HL-60/S4 (cell line): ENCODE results near the gene TMCC3.
"Not testable (repeated sequence)": the region's sequence is repeated elsewhere in the genome, so short reads cannot be mapped to it uniquely, and the experiment has no call there.

ENCODE experiments used
- in situ Hi-C: fragments of 300-500 bp; cut with MboI; formaldehyde crosslinking; loops from 2 replicates; pipeline ENCODE4 v1.14.3; 2022; ENCODE audit warnings: low sequenced_read_pairs

Gene TMCC3

GRCh38 chr12:94637390-94638113 is 12.8 kb downstream of the TMCC3 start:
- in situ Hi-C loops = no loop called here

- in situ Hi-C loops = no loop called here
These were observed 13.8 kb downstream of the TMCC3 start for GRCh38 chr12:94636462-94637085.

GRCh38 chr12:94634717-94635116 is 15.6 kb downstream of the TMCC3 start:
- in situ Hi-C loops = no loop called here

- in situ Hi-C loops = no loop called here
These were observed 17.0 kb downstream of the TMCC3 start for GRCh38 chr12:94633401-94633800.

GRCh38 chr12:94631058-94631457 is 19.3 kb downstream of the TMCC3 start:
- in situ Hi-C loops = no loop called here

GRCh38 chr12:94628819-94629472 is 21.4 kb downstream of the TMCC3 start:
- in situ Hi-C loops = no loop called here

- in situ Hi-C loops = no loop called here
These were observed 22.0 kb downstream of the TMCC3 start for GRCh38 chr12:94628369-94628768.

GRCh38 chr12:94625531-94625930 is 24.8 kb downstream of the TMCC3 start:
- in situ Hi-C loops = no loop called here

- in situ Hi-C loops = no loop called here
These were observed 27.0 kb downstream of the TMCC3 start for GRCh38 chr12:94623161-94623920.

GRCh38 chr12:94622475-94622874 is 27.9 kb downstream of the TMCC3 start:
- in situ Hi-C loops = no loop called here

- in situ Hi-C loops = no loop called here
These were observed 28.5 kb downstream of the TMCC3 start for GRCh38 chr12:94621662-94622359.

GRCh38 chr12:94620621-94621020 is 29.7 kb downstream of the TMCC3 start:
- in situ Hi-C loops = no loop called here

- in situ Hi-C loops = no loop called here
These were observed 31.2 kb downstream of the TMCC3 start for GRCh38 chr12:94618995-94619695.

- in situ Hi-C loops = no loop called here
These were observed 33.3 kb downstream of the TMCC3 start for GRCh38 chr12:94617101-94617500.

GRCh38 chr12:94616203-94616729 is 34.1 kb downstream of the TMCC3 start:
- in situ Hi-C loops = no loop called here

- in situ Hi-C loops = no loop called here
These were observed 34.8 kb downstream of the TMCC3 start for GRCh38 chr12:94615260-94616181.

GRCh38 chr12:94614288-94614721 is 36.1 kb downstream of the TMCC3 start:
- in situ Hi-C loops = no loop called here

- in situ Hi-C loops = no loop called here
These were observed 40.4 kb downstream of the TMCC3 start for GRCh38 chr12:94609917-94610443.

- in situ Hi-C loops = not testable (repeated sequence)
These were observed 43.5 kb downstream of the TMCC3 start for GRCh38 chr12:94606810-94607209.
